Fibroblast of pulmonary artery (primary cell): ENCODE measurements around the gene CCDC60.

Experiments used
- DNase-seq: peaks from one replicate; pipeline ENCODE4 v3.0.0-alpha.2; 2010; ENCODE audit warnings: low read depth
- H3K4me3 ChIP-seq: replicated peaks from 2 replicates; pipeline ENCODE4 v1.5.1; 2011; ENCODE audit warnings: low read depth, mild to moderate bottlenecking, control low read depth, low read length, moderate library complexity
- TF ChIP-seq, protein P1 (sequence below): IDR thresholded peaks from 2 replicates; pipeline ENCODE4 v1.5.1; 2011; ENCODE audit warnings: mild to moderate bottlenecking, control low read depth, low read length, inconsistent platforms; ENCODE audit errors: missing control alignments

CCDC60 gene

DNA sequence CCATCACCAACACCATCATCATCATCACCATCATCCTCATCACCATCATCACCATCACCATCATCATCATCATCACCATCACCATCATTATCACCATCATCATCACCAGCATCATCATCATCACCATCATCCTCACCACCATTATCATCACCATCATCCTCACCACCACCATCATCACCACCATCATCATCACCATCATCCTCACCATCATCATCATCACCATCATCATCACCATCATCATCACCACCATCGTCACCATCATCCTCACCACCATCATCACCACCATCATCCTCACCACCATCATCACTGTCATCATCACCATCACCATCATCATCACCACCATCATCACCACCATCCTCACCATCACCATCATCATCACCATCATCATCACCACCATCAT is 146.0 kb downstream of the CCDC60 start:
- no peak for DNase-seq
- TF ChIP-seq, protein P1, sequence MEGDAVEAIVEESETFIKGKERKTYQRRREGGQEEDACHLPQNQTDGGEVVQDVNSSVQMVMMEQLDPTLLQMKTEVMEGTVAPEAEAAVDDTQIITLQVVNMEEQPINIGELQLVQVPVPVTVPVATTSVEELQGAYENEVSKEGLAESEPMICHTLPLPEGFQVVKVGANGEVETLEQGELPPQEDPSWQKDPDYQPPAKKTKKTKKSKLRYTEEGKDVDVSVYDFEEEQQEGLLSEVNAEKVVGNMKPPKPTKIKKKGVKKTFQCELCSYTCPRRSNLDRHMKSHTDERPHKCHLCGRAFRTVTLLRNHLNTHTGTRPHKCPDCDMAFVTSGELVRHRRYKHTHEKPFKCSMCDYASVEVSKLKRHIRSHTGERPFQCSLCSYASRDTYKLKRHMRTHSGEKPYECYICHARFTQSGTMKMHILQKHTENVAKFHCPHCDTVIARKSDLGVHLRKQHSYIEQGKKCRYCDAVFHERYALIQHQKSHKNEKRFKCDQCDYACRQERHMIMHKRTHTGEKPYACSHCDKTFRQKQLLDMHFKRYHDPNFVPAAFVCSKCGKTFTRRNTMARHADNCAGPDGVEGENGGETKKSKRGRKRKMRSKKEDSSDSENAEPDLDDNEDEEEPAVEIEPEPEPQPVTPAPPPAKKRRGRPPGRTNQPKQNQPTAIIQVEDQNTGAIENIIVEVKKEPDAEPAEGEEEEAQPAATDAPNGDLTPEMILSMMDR, result no peak
- no peak overlapping the region for H3K4me3 ChIP-seq

DNA sequence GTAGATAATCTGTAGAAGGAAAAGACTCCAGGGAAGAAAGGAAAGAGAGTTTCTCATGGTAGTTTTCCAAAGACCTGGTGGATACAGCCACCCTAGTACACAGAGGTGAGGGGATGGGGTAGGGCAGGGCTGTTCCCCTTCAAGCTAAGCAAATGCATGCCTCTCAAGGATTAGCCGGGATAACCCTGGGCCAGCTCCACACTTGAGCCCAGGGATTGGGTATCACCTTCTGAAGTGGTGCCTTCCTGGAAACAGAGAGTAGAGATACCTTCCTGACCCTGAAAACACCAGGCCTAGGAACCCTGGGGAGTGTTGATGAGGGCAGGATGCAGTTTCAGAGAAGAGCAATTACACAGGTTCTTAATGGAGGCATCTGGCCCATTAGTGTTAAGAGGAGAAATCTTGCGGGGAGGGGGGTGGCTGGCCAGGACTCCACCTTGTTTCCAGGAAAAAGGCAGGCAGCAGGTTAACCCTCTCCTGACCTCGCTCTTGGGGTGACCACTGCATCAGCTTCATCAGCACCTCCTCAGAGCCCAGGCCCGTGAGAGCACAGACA is 152.1 kb downstream of the CCDC60 start:
- no peak overlapping the region for H3K4me3 ChIP-seq
- TF ChIP-seq, protein P1, result no peak

DNA sequence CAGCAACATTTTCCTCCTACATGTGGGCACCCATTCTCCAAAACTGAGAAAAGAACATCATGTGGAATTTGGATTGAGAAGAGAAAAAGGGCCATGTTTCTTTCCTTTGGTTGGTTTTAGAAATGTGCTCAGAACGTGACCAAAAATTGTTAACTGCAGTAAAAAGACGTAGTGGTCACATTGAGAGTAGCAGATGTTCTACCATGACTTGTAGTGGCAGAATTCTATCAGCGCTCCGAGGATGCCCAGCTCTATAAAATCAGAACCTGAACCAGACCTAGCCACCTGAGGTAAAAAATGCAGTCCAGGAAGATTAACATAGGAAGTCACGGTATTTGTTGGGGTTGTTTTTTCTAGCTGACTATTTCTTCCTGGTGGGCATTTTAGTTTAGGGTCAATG is 157.3 kb downstream of the CCDC60 start:
- TF ChIP-seq, protein P1, result no peak
- H3K4me3 ChIP-seq, result no peak overlapping the region
- no peak for DNase-seq

More for the DNA sequence above, 152.1 kb downstream of the CCDC60 start:
- DNase-seq, result no peak

DNA sequence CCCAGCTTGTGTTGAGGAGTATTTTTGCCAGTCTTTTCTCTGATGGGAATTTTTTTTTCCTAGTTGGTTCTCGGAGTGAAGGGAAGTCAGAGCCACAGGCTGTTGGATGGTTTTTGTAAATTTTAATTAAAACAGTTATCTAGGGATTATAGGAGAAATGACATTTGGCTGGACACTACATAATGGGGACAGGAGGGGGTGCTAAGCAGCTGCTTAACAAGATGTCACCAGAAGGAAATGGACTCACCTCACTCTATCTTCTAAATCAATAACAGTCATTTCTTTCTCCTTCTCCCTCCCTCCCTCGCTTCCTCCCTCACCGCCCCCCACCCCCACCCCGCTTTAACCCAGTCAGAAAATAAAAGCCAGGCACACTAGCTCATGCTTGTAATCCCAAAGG is 165.7 kb downstream of the CCDC60 start:
- no peak overlapping the region for H3K4me3 ChIP-seq
- DNase-seq, result no peak
- TF ChIP-seq, protein P1, result no peak

DNA sequence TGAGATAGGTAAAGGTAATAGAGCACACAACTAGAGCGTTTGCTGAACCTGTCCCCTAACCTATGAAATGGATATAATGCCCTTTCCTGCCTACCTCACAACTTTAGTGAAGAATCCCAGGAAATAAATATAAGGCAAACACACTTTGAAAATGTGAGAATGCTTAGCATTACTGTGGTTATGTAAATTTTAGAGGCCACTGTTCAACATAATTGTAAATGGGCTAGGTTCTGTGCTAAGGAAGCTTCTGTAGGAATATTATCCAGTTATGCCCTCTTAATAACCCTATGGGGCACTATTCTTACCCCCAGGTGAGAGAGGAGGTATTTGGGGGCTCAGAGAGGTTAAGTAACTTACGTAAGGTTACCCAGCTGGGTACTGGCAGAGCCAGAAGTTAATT is 166.5 kb downstream of the CCDC60 start:
- TF ChIP-seq, protein P1, result no peak
- no peak overlapping the region for H3K4me3 ChIP-seq
- DNase-seq, result no peak

DNA sequence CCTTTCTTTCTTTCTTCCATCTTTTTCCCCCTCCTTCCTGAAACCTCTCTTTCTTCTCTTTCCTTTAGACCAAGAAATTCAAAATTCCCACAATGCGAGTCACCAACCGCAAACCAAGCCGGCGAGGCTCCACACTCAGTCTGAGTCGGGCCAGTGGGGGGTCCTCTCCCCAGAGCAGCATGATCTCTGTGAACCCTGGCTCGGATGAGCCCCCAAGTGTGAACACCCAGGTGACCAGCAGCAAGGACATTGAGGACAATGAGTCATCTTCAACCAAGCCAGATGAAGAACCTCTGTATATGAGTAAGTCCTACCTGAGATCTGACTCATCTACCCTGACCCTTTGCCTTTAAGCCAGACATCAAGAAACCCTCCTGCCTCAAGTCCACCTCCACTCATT is 170.5 kb downstream of the CCDC60 start:
- no peak for DNase-seq
- no peak overlapping the region for H3K4me3 ChIP-seq
- TF ChIP-seq, protein P1, result no peak

DNA sequence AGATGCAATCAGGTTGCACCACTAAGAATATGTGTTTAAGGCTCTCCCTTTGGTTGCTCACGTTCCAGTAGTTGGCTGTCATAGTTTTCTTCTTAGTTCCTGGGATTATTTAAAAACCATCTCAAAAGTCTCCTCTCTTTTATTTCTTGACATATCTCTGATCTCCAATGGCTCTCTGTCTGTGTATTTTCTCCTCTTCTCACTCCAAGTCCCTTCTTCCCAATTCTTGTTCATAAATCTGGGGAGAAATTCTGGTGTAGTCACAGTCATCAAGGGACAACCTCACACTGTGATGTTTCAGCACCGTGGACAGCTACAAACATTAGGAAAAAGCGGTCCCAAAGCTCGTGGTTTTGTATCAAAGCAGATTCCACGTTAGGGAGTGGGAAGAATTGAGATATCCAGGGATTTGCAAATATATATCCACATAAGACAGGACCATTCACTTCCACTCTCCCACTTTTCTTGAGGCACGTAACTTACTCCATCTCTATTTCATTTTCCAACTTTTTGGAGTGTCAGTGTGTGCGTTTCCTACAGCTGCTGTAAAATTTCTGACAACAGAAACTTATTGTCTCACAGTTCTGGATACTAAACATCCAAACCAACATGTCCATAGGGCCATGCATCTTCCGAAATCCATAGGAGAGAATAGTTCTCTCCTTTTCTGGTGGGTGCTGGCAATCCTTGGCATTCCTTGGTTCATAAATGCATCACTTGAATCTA is 178.4 kb downstream of the CCDC60 start:
- peak; percentile 19 for DNase-seq
- H3K4me3 ChIP-seq, result no peak overlapping the region
- TF ChIP-seq, protein P1, result no peak
